HepG2 (cell line): ENCODE data around the gene MBL2. TPM values are rescaled to one million over a fixed set of nuclear protein-coding genes. Genes with fewer than 3 reads are reported as not detected.

ENCODE experiments used
- BHLHE40 ChIP-seq: IDR thresholded peaks from 2 replicates; pipeline ENCODE4 v1.6.1; 2011; ENCODE audit warnings: low read length, improper control_type of control experiment
- ETV5 ChIP-seq: IDR thresholded peaks from 2 replicates; pipeline ENCODE4 v1.6.1; 2018; ENCODE audit warnings: missing biosample characterization, missing genetic modification reagents, inconsistent platforms, borderline replicate concordance
- FOSL1 ChIP-seq: sonication (generic); formaldehyde crosslinking; IDR thresholded peaks from 2 replicates; pipeline ENCODE4 v1.9.0; 2021; ENCODE audit warnings: missing genetic modification reagents, borderline replicate concordance
- FOXK1 ChIP-seq: sonication (generic); formaldehyde crosslinking; IDR thresholded peaks from 2 replicates; pipeline ENCODE4 v1.4.0; 2020; ENCODE audit warnings: low read depth, missing genetic modification reagents, borderline replicate concordance
- FOXO1 ChIP-seq: sonication (generic); formaldehyde crosslinking; IDR thresholded peaks from 2 replicates; pipeline ENCODE4 v1.4.0; 2020; ENCODE audit warnings: missing genetic modification reagents
- HMG20B ChIP-seq: conservative IDR thresholded peaks from 2 replicates; pipeline ENCODE4 v1.6.1; 2016; ENCODE audit warnings: missing genetic modification reagents, missing compliant biosample characterization
- HNF1B ChIP-seq: sonication (generic); formaldehyde crosslinking; IDR thresholded peaks from 2 replicates; pipeline ENCODE4 v1.5.1; 2020; ENCODE audit warnings: mild to moderate bottlenecking, moderate library complexity, missing genetic modification reagents
- PATZ1 ChIP-seq: sonication (generic); formaldehyde crosslinking; IDR thresholded peaks from 2 replicates; pipeline ENCODE4 v1.4.0; 2020; ENCODE audit warnings: missing genetic modification reagents
- PITX1 ChIP-seq: sonication (generic); formaldehyde crosslinking; IDR thresholded peaks from 2 replicates; pipeline ENCODE4 v1.5.1; 2020; ENCODE audit warnings: mild to moderate bottlenecking, missing genetic modification reagents
- SP1 ChIP-seq, 2 experiments: fragments of 450-650 bp in 1 of 2; sonication (generic) in 1 of 2; formaldehyde crosslinking in 1 of 2; IDR thresholded peaks; 2 replicates each; pipeline versions ENCODE4 v1.4.0 to v1.6.1; 2016 to 2020; ENCODE audit warnings: missing genetic modification reagents in 1 of 2
- TBP ChIP-seq: sonication (generic); formaldehyde crosslinking; IDR thresholded peaks from 2 replicates; pipeline ENCODE4 v1.5.0; 2020; ENCODE audit warnings: missing genetic modification reagents
- THAP7 ChIP-seq: sonication (generic); formaldehyde crosslinking; IDR thresholded peaks from 2 replicates; pipeline ENCODE4 v1.8.1; 2023; ENCODE audit warnings: mild to moderate bottlenecking, missing genetic modification reagents
- TIGD3 ChIP-seq: sonication (generic); formaldehyde crosslinking; IDR thresholded peaks from 2 replicates; pipeline ENCODE4 v1.5.1; 2020; ENCODE audit warnings: mild to moderate bottlenecking, missing genetic modification reagents, borderline replicate concordance
- YEATS2 ChIP-seq: sonication (generic); formaldehyde crosslinking; IDR thresholded peaks from 2 replicates; pipeline ENCODE4 v1.4.0; 2020; ENCODE audit warnings: missing genetic modification reagents, borderline replicate concordance
- ZBTB25 ChIP-seq: IDR thresholded peaks from 2 replicates; pipeline ENCODE4 v1.6.1; 2018; ENCODE audit warnings: missing genetic modification reagents
- ZFP37 ChIP-seq: sonication (generic); formaldehyde crosslinking; IDR thresholded peaks from 2 replicates; pipeline ENCODE4 v1.4.0; 2020; ENCODE audit warnings: missing genetic modification reagents, borderline replicate concordance
- ZNF143 ChIP-seq: sonication (generic); formaldehyde crosslinking; IDR thresholded peaks from 2 replicates; pipeline ENCODE4 v1.4.0; 2020; ENCODE audit warnings: missing genetic modification reagents
- ZNF574 ChIP-seq: sonication (generic); formaldehyde crosslinking; IDR thresholded peaks from 2 replicates; pipeline ENCODE4 v1.4.0; 2020; ENCODE audit warnings: missing genetic modification reagents
- ZNF792 ChIP-seq: IDR thresholded peaks from 2 replicates; pipeline ENCODE4 v1.6.1; 2016
- polyA plus RNA-seq, 8 experiments: library from polyadenylated mRNA; depleted of rRNA in 3 of 8; stranded (reverse) in 7 of 8; unstranded in 1 of 8; fragments of >200 nt; fragmentation: Illumina TruSeq in 4 of 8; extraction: Trizol in 4 of 8; gene quantifications; 2 replicates each; pipeline versions ENCODE4 v1.2.1 to v1.2.3, GENCODE V29; 2011 to 2016; ENCODE audit warnings: low read depth in 4 of 8, missing spikeins in 1 of 8, mixed read lengths in 1 of 8; ENCODE audit not compliant: insufficient read depth in 1 of 8
- total RNA-seq, 5 experiments: library from RNA; depleted of rRNA; stranded (reverse); fragments of >200 nt; fragmentation: Illumina TruSeq; extraction: Trizol; gene quantifications; 2 replicates each; pipeline ENCODE4 v1.2.3, GENCODE V29; 2016; ENCODE audit warnings: low read depth in 1 of 5

Gene MBL2
- total and polyA plus RNA-seq, 2 of the 13 experiments (the other 11 are each of a cell fraction or from before 2014, with no cell fraction given) = 9.6 to 16.2 TPM

- TF ChIP-seq HNF1B (CRISPR knock-in tag) (no peak), ZNF792 (CRISPR knock-in tag) (peak; percentile 63; the same call in 1 of the 2 replicates), SP1 (IDR thresholded peaks at IDR 0.05) (no peak), SP1 (CRISPR knock-in tag; IDR thresholded peaks at IDR 0.05) (0 out of 2 replicates have a peak, but pooled peaks have one; percentile 14), TBP (CRISPR knock-in tag) (no peak), ZNF574 (CRISPR knock-in tag) (peak; percentile 61), HMG20B (peak; percentile 75; the same call in 1 of the 2 replicates), THAP7 (no peak), ZBTB25 (CRISPR knock-in tag) (0 out of 2 replicates have a peak, but pooled peaks have one; percentile 25), FOXO1 (peak; percentile 79), ETV5 (CRISPR knock-in tag) (peak; percentile 74; the same call in 1 of the 2 replicates), FOSL1 (CRISPR knock-in tag) (peak; percentile 97), PATZ1 (CRISPR knock-in tag) (peak; percentile 67), FOXK1 (peak; percentile 77; the same call in 1 of the 2 replicates), ZNF143 (CRISPR knock-in tag) (no peak), TIGD3 (CRISPR knock-in tag) (no peak), ZFP37 (CRISPR knock-in tag) (0 out of 2 replicates have a peak, but pooled peaks have one; percentile 60), YEATS2 (CRISPR knock-in tag) (peak; percentile 64; the same call in 1 of the 2 replicates), PITX1 (CRISPR knock-in tag) (peak; percentile 73), BHLHE40 (0 out of 2 replicates have a peak, but pooled peaks have one; percentile 28)
Measured at GRCh38 chr10:52755297-52756062, 17.1 kb downstream of the MBL2 start (continued).
